Neural progenitor cell (in vitro differentiated cells): ENCODE measurements around the gene CYTL1. TPM values are rescaled to one million over a fixed set of nuclear protein-coding genes. Genes with fewer than 3 reads are reported as not detected.

Source experiments
- DNase-seq: peaks from one replicate; pipeline ENCODE4 v3.0.0-alpha.2; 2016; ENCODE audit warnings: low spot score
- H2AFZ ChIP-seq: fragments of 200-600 bp; sonication (generic); replicated peaks from 2 replicates; pipeline ENCODE4 v1.6.1; 2016; ENCODE audit warnings: antibody characterized with exemption
- H3F3A ChIP-seq: fragments of 200-600 bp; sonication (generic); 2 replicates; pipeline ENCODE4 v1.6.1; 2016; ENCODE audit warnings: antibody characterized with exemption, low read depth
- H3K27ac ChIP-seq: fragments of 200-600 bp; sonication (generic); 2 replicates; pipeline ENCODE4 v1.5.1; 2016; ENCODE audit warnings: mild to moderate bottlenecking
- H3K27me3 ChIP-seq: fragments of 200-600 bp; sonication (generic); 2 replicates; pipeline ENCODE4 v1.6.1; 2016; ENCODE audit warnings: mild to moderate bottlenecking, moderate library complexity
- H3K36me3 ChIP-seq: fragments of 200-600 bp; sonication (generic); 2 replicates; pipeline ENCODE4 v1.5.1; 2016
- H3K4me1 ChIP-seq: fragments of 200-600 bp; sonication (generic); 2 replicates; pipeline ENCODE4 v1.6.1; 2016; ENCODE audit warnings: mixed run types
- H3K4me2 ChIP-seq: fragments of 200-600 bp; sonication (generic); 2 replicates; pipeline ENCODE4 v1.6.1; 2016
- H3K4me3 ChIP-seq: fragments of 200-600 bp; sonication (generic); 2 replicates; pipeline ENCODE4 v1.5.1; 2016
- H3K79me2 ChIP-seq: fragments of 200-600 bp; sonication (generic); 2 replicates; pipeline ENCODE4 v1.6.1; 2016; ENCODE audit warnings: low read depth
- H3K9ac ChIP-seq: fragments of 200-600 bp; sonication (generic); 2 replicates; pipeline ENCODE4 v1.6.1; 2016
- H3K9me3 ChIP-seq: fragments of 200-600 bp; sonication (generic); 2 replicates; pipeline ENCODE4 v1.5.1; 2016; ENCODE audit warnings: low read depth
- H4K20me1 ChIP-seq: fragments of 200-600 bp; sonication (generic); 2 replicates; pipeline ENCODE4 v1.6.1; 2016; ENCODE audit warnings: low read depth
- H3K27ac Mint-ChIP-seq: 3 replicates; pipeline ENCODE4 v1.8.0; 2021; ENCODE audit warnings: mixed read lengths
- H3K27me3 Mint-ChIP-seq: 2 replicates; pipeline ENCODE4 v1.8.0; 2022; ENCODE audit warnings: low read depth, mild to moderate bottlenecking, inconsistent platforms, moderate library complexity, mixed read lengths; ENCODE audit not compliant: insufficient read depth
- H3K36me3 Mint-ChIP-seq: 3 replicates; pipeline ENCODE4 v1.8.0; 2021; ENCODE audit warnings: mixed read lengths
- H3K4me1 Mint-ChIP-seq: 3 replicates; pipeline ENCODE4 v1.8.0; 2021; ENCODE audit warnings: mixed read lengths
- H3K4me3 Mint-ChIP-seq: 3 replicates; pipeline ENCODE4 v1.8.0; 2021; ENCODE audit warnings: mild to moderate bottlenecking, moderate library complexity, mixed read lengths
- H3K9me3 Mint-ChIP-seq: 3 replicates; pipeline ENCODE4 v1.8.0; 2020; ENCODE audit warnings: mixed read lengths
- CTCF ChIP-seq: fragments of 200-600 bp; sonication (generic); IDR thresholded peaks from 2 replicates; pipeline ENCODE4 v1.5.1; 2017; ENCODE audit warnings: antibody characterized with exemption, mild to moderate bottlenecking
- EZH2 ChIP-seq: fragments of 200-600 bp; sonication (generic); IDR thresholded peaks from 2 replicates; pipeline ENCODE4 v1.6.1; 2017; ENCODE audit warnings: antibody characterized with exemption, mild to moderate bottlenecking, moderate library complexity
- EZH2phosphoT487 ChIP-seq: fragments of 200-600 bp; sonication (generic); IDR thresholded peaks from 2 replicates; pipeline ENCODE4 v1.6.1; 2017; ENCODE audit warnings: antibody characterized with exemption
- total RNA-seq: library from RNA; depleted of rRNA; stranded (reverse); fragments of >200 nt; gene quantifications from 2 replicates; pipeline ENCODE4 v1.2.3, GENCODE V29; 2015; ENCODE audit warnings: low replicate concordance

CYTL1 gene
- total RNA-seq, 1 donor from 2014 or later: 3.1 TPM

DNA sequence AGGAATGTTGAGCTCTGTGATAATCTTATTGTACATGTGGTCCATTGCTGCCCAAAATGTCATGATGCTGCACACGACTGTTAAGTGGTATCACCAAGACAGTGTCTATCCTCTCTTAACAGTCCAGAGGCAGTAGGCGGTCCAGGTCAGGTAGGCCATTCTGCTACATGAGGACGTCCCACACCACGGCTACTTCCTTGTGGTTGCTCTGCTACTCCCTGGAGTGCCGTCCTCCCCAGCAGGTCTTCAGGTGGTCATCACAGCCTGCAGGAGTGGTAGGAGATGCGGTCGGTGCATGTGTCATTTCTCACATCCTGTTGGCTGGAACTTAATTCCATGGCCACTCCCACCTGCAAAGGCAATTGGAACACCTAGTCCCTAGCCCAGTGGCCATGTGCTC lies 20.5 kb upstream of the CYTL1 start:
- no peak overlapping the region for H3K4me3 ChIP-seq

DNA sequence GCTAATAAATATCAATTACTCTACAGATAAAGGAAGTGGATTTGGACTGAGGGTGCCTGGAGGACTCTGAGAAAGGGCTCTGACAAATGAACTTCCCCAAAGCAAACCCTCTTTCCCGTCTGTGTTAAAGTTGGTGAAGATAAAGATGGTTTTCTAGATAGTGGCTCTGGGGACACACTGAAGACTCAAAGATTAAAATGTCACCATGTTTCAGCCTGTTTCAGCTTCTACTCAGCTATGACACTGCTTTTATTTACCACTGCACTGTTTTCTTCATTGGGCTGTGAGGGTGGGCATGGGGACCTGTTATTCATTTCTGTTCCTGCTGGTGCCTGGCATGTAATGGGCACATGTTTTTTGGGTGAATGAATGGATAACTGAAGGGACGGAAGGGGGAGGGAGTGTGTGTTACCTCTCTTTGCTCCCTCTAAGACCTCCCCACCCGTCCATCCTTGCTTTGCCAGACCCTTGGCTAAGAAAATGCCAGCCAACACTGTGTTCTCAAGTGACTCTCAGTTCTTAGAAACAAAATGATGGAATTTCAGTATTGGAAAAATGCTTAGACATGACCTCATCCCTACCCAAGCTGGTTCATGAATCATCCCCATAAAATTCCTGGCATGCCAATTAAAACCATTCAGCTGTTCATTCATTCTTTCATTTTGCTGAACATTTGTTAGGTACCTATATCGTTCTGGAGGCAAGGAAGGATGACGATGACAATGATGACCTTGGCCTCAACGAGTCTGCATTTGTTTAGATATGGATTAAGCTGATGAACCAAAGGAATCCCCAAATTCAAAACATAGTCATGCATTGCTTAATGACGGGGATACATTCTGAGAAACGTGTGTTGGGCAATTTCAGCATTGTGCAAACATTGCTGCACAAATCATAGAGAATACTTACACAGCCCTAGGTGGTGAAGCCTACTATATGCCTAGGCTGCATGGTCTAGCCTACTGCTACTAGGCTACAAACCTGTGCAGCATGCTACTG lies 18.6 kb upstream of the CYTL1 start:
- Histone ChIP-seq H3K4me3 (no peak overlapping the region), H3K9ac (no peak overlapping the region), H2AFZ (no peak overlapping the region), H3K4me1 (no peaks in the 10 kb centered on the region), H3K27me3 (no peaks in the 10 kb centered on the region), H3K27ac (no peak overlapping the region), H3K9me3 (no peaks in the 10 kb centered on the region), H3K4me2 (no peak overlapping the region), H3K36me3 (no peaks in the 10 kb centered on the region), H3K79me2 (no peaks in the 10 kb centered on the region), H3F3A (no peaks in the 10 kb centered on the region), H4K20me1 (no peaks in the 10 kb centered on the region)
- no peak for DNase-seq
- Mint-ChIP-seq H3K36me3 (no peaks in the 10 kb centered on the region), H3K27me3 (peaks cover 2% of the 10 kb centered on the region), H3K4me3 (no peak overlapping the region), H3K4me1 (peaks cover 25% of the 10 kb centered on the region), H3K27ac (no peak overlapping the region), H3K9me3 (no peaks in the 10 kb centered on the region)
- TF ChIP-seq EZH2 (no peak), EZH2phosphoT487 (no peak), CTCF (no peak)

More for the DNA sequence above, 20.5 kb upstream of the CYTL1 start:
- Mint-ChIP-seq H3K4me1 (peaks cover 10% of the 10 kb centered on the region), H3K36me3 (no peaks in the 10 kb centered on the region), H3K27me3 (peaks cover 2% of the 10 kb centered on the region), H3K9me3 (no peaks in the 10 kb centered on the region), H3K4me3 (no peak overlapping the region), H3K27ac (no peak overlapping the region)
- H3K27ac ChIP-seq: no peak overlapping the region
- no peak overlapping the region for H2AFZ ChIP-seq
- H3F3A ChIP-seq: no peaks in the 10 kb centered on the region
- no peaks in the 10 kb centered on the region for H3K79me2 ChIP-seq
- H3K9me3 ChIP-seq: no peaks in the 10 kb centered on the region
- H3K9ac ChIP-seq: no peak overlapping the region
- no peaks in the 10 kb centered on the region for H4K20me1 ChIP-seq
- H3K36me3 ChIP-seq: no peaks in the 10 kb centered on the region
- no peak for DNase-seq
- no peaks in the 10 kb centered on the region for H3K27me3 ChIP-seq
- H3K4me2 ChIP-seq: no peak overlapping the region
- no peak for TF ChIP-seq CTCF
- TF ChIP-seq EZH2: no peak
- H3K4me1 ChIP-seq: no peaks in the 10 kb centered on the region

DNA sequence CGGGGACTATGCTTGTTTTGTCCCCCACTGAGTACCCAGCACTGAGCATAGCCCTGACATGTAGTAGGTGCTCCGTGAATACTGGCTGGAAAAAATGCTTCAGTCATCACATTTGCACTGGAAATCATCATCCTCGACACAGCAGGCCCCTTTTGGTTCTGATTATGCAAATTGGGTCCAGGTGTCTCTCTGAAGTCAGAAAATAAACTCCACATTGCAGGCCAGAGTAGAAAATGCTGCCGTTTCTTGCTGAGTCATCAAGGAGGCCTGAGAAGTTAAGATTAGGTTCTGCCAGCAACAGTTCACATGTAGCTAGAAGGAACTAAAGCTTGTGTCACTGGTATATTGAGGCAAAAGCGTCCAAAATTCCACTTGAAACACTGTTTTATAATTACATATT lies 17.0 kb upstream of the CYTL1 start:
- no peaks in the 10 kb centered on the region for H3K4me1 ChIP-seq
- no peaks in the 10 kb centered on the region for H3K27me3 ChIP-seq
- TF ChIP-seq EZH2phosphoT487 (no peak), EZH2 (no peak), CTCF (no peak)
- H3F3A ChIP-seq: no peaks in the 10 kb centered on the region
- no peak overlapping the region for H3K4me2 ChIP-seq
- Mint-ChIP-seq H3K27me3 (peaks cover 2% of the 10 kb centered on the region), H3K36me3 (no peaks in the 10 kb centered on the region), H3K27ac (no peak overlapping the region), H3K4me3 (no peak overlapping the region), H3K9me3 (no peaks in the 10 kb centered on the region), H3K4me1 (peaks cover 27% of the 10 kb centered on the region)
- no peak overlapping the region for H3K27ac ChIP-seq
- no peaks in the 10 kb centered on the region for H3K36me3 ChIP-seq
- no peak for DNase-seq
- no peak overlapping the region for H3K9ac ChIP-seq
- no peak overlapping the region for H2AFZ ChIP-seq
- H4K20me1 ChIP-seq: no peaks in the 10 kb centered on the region
- no peaks in the 10 kb centered on the region for H3K9me3 ChIP-seq
- no peaks in the 10 kb centered on the region for H3K79me2 ChIP-seq
- no peak overlapping the region for H3K4me3 ChIP-seq
